ENCODE measurements around the gene PACSIN3.

DNA sequence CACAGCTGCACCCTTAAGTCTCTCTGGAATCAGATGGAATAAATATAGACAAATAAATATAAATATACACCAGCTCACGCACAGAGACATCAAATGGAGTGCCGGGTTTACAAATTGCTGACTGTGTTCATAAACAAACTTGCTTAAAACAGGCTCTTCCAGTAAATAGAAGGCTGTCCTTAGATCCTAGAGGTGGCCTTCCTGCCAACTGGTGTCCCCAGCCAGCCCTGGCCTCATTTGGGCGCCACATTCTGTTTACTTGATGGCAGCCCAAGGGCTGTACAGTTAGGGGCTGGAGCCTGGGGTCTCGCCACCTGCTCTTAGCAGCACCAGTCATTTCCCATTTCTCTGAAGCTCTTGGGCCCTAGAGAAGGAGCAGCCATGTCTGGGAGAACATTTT is 30.4 kb downstream of the PACSIN3 start:
- no peak for TF ChIP-seq POLR2A (IDR thresholded peaks at IDR 0.05)
- TF ChIP-seq, protein P1, sequence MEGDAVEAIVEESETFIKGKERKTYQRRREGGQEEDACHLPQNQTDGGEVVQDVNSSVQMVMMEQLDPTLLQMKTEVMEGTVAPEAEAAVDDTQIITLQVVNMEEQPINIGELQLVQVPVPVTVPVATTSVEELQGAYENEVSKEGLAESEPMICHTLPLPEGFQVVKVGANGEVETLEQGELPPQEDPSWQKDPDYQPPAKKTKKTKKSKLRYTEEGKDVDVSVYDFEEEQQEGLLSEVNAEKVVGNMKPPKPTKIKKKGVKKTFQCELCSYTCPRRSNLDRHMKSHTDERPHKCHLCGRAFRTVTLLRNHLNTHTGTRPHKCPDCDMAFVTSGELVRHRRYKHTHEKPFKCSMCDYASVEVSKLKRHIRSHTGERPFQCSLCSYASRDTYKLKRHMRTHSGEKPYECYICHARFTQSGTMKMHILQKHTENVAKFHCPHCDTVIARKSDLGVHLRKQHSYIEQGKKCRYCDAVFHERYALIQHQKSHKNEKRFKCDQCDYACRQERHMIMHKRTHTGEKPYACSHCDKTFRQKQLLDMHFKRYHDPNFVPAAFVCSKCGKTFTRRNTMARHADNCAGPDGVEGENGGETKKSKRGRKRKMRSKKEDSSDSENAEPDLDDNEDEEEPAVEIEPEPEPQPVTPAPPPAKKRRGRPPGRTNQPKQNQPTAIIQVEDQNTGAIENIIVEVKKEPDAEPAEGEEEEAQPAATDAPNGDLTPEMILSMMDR (IDR thresholded peaks at IDR 0.05): no peak

Measured in thyroid gland (tissue), 4 donors.